LoVo (cell line): ENCODE results near the gene TMOD3.
A peak's percentile ranks its signal among the peaks of the same experiment; 100 is the strongest.
"Not testable (repeated sequence)": the region's sequence is repeated elsewhere in the genome, so short reads cannot be mapped to it uniquely, and the experiment has no call there.

Experiments
- DNase-seq: peaks from one replicate; pipeline ENCODE4 v3.0.0-alpha.2; 2016; ENCODE audit warnings: low spot score

Gene TMOD3

GRCh38 chr15:51864408-51865056 lies 35.1 kb downstream of the TMOD3 start:
- peak; percentile 68 for DNase-seq

DNA sequence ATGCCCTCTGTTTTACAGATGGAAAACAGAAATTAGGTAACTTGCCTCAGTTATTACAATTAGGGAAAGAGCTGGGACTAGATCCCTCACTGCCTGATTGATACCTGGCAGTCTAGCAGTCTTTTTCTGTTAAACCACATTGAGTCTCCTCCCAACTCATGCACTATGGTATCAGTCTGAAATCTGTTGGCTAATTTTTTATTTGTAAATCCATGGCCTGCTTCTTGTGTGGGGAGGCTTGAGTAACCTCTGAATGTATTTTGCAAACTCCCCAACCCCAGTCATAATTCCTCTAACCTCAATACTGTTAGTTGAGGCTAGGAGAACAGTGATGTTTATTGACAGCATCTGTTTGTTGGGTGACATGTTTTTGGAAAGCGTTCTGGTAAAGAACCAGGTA lies 35.9 kb downstream of the TMOD3 start:
- no peak for DNase-seq

DNA sequence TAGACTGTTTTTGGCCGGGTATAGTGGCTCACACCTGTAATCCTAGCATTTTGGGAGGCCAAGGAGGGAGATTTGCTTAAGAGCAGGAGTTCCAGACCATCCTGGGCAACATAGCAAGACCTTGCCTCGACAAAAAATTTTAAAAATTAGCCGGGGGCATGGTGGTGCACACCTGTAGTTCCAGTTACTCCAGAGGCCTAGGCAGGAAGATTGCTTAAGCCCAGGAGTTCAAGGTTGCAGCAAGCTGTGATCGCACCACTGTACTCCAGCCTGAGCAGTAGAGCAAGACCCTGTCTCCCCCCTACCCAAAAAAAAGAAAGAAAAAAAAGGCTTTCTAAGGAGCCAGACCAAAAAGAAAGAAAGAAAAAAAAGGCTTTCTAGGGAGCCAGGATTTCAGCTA lies 36.7 kb downstream of the TMOD3 start:
- DNase-seq = no peak

- DNase-seq = peak; percentile 31
These were observed 37.3 kb downstream of the TMOD3 start for GRCh38 chr15:51866751-51867150.

GRCh38 chr15:51869060-51869421 lies 39.6 kb downstream of the TMOD3 start:
- DNase-seq = peak; percentile 94

GRCh38 chr15:51870774-51871173 lies 41.3 kb downstream of the TMOD3 start:
- DNase-seq = no peak

- peak; percentile 95 for DNase-seq
These were observed 45.5 kb downstream of the TMOD3 start for GRCh38 chr15:51874751-51875644.

DNA sequence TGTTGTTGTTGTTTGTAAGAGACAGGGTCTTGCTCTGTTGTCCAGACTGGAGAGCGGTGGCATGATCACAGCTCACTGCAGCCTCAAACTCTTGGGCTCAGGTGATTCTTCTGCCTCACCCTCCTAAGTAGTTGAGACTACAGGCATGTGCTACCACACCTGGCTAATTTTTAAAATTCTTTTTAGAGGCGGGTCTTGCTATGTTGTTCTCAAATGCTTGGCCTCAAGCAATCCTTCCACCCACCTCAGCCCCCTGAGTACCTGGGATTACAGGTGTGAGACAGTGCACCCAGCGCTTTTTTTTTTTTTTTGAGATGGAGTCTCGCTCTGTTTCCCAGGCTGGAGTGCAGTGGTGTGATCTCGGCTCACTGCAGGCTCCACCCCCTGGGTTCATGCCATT lies 46.7 kb downstream of the TMOD3 start:
- DNase-seq = peak; percentile 50

GRCh38 chr15:51878446-51879386 lies 49.3 kb downstream of the TMOD3 start:
- peak; percentile 65 for DNase-seq

- no peak for DNase-seq
These were observed 50.1 kb downstream of the TMOD3 start for GRCh38 chr15:51879555-51879954.

GRCh38 chr15:51883271-51883837 lies 53.9 kb downstream of the TMOD3 start:
- no peak for DNase-seq

- no peak for DNase-seq
These were observed 54.6 kb downstream of the TMOD3 start for GRCh38 chr15:51884041-51884440.

GRCh38 chr15:51884517-51885236 lies 55.2 kb downstream of the TMOD3 start:
- DNase-seq = no peak

DNA sequence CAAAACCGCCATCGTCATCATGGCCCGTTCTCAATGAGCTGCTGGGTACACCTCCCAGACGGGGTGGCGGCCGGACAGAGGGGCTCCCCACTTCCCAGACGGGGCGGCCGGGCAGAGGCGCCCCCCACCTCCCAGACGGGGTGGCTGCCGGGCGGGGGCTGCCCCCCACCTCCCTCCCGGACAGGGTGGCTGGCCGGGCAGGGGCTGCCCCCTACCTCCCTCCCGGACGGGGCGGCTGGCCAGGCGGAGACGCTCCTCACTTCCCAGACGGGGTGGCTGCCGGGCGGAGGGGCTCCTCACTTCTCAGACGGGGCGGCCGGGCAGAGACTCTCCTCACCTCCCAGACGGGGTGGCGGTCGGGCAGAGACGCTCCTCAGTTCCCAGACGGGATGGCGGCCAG lies 56.3 kb downstream of the TMOD3 start:
- DNase-seq = not testable (repeated sequence)

GRCh38 chr15:51887887-51888592 lies 58.6 kb downstream of the TMOD3 start:
- DNase-seq = no peak

GRCh38 chr15:51888593-51889195 lies 59.2 kb downstream of the TMOD3 start:
- DNase-seq = peak; percentile 50

GRCh38 chr15:51889486-51889885 lies 60.0 kb downstream of the TMOD3 start:
- DNase-seq = no peak

DNA sequence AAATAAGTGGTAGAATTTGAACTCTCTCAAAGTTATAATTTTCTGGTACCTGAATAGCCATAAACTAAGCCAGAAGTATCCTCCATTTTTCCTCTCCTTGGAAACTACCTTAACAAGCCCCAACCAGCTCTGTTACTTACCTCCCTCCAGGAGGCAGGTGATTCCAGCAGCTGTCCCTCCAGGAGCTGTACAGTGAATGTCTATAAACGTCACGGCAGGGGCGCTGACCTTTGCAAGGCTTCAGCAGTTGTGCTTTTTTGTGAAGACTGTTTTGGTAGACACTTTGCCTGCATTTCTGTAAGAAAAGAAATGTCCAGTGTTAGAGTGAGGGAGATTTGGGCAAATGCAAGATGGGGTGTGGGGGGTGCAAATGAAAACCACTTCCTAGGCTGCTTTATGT lies 75.0 kb downstream of the TMOD3 start:
- DNase-seq = no peak

- no peak for DNase-seq
These were observed 75.5 kb downstream of the TMOD3 start for GRCh38 chr15:51904931-51905330.

DNA sequence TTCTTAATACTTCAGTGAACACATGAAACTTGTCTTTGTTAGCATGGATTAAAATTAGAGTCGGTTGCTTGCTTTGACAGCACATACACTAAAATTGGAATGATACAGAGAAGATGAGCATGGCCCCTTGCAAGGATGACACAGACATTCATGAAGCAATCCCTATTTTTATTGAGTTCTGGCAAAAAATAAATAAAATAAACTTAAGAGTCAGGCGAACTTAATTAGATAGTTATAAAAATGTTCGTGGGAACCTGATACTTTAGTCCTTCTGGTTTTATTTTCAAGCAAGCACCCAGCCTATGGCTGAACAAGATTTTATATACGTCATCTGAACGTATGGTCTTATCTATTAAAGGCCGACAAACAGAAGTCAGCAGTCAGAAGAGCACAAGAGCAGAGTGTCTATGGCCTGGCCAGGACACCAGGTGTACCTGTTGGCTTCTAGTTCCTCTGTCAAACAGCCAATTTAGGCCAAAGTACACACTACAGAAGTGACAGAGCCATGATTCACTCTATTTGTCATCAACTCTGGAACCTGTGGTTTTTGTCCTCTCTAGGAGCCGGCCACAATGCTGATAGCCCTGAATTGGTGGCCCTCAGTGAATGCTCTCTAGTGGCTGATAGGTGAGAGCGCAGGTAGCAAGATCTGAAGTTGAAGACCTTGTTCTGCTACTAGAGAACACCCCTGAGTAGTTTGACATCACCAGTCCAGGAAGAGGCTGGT lies 77.8 kb downstream of the TMOD3 start:
- peak; percentile 98 for DNase-seq
